Cerebellar nuclear complex (tissue), 1 donor: ENCODE data around the gene MRPL37.

ENCODE experiments used
- DNase-seq, 2 experiments: peaks; one replicate each; lab custom pipeline; 2025; lab: John Stamatoyannopoulos, UW

Gene MRPL37

GRCh38 chr1:54240741-54241335, 40.9 kb downstream of the MRPL37 start:
- DNase-seq = no peak

- no peak for DNase-seq
These were observed 41.4 kb downstream of the MRPL37 start for GRCh38 chr1:54241364-54241763.

DNA sequence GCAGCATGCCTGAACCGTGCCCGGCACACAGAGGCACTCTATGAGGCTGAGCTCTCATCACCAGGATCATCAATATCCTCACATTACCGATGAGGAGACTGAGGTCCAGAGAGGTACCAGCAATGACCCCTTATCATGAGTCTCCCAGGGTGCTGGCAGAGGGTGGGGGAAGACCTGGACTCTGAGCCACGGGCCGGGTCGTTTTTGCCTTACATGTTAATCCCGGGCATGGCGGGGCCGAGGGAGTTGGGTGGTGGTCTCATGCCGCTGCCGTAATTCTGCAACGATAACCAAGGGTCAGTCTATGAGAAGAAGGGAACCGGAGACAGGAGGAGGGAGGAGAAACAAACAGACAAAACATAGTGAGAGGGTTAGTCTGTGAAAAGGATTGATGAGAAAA, 43.1 kb downstream of the MRPL37 start:
- DNase-seq = no peak

GRCh38 chr1:54244655-54245054, 44.7 kb downstream of the MRPL37 start:
- no peak for DNase-seq

GRCh38 chr1:54245501-54245900, 45.5 kb downstream of the MRPL37 start:
- peak in 1 of 2 experiments; percentile 53 for DNase-seq

GRCh38 chr1:54246116-54246721, 46.3 kb downstream of the MRPL37 start:
- DNase-seq = no peak

DNA sequence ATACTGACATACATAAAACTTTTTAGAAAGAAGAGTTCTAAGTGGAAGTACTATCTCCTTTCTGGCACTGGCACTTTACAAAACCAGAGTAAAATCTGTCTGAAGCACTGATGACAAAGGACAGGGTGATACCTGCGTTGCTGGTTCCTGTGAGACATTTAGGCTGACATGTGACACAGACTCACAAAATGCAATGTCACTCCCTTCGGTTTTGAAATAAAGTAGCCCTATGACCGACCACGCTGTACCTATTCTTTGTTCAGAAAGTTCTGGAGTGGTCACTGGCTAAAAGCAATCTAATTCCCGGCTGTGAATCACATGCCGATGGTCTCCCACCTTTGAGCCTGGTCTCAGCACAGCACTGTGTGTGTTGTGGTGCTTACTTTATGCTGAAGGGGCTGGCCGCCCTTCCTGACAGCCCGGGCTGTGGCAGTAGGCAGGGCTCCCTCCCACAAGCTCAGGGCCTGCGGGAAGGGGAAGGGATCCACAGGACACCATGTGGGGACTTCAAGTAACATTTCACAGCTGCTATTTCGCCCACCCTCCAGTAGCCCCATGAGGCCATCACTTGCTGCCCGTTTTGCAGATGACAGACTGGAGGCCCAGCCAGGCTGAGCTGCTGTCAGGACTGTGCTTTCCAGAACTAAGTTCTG, 48.0 kb downstream of the MRPL37 start:
- no peak for DNase-seq

- DNase-seq = no peak
These were observed 49.0 kb downstream of the MRPL37 start for GRCh38 chr1:54248966-54249365.

- no peak for DNase-seq
These were observed 50.0 kb downstream of the MRPL37 start for GRCh38 chr1:54249819-54250435.

DNA sequence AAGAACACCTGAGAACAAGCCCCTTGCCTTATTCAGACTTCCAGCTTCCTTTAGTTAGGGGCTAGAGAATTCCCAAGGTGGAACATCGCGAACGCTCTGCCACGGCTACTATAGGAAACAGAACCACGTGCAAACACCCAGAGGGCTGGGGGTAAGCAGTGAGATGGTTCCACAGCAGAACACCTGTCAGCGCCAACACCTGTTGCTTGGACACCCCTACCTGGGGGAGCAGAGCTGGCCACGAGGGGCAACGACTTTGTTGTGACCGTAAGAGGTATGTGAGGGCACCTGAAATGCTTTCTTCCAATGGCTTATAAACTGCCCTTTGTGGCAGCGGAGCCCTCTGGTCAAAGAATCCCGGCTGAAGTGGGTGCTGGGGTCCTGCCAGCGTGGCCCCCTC, 50.7 kb downstream of the MRPL37 start:
- no peak for DNase-seq

DNA sequence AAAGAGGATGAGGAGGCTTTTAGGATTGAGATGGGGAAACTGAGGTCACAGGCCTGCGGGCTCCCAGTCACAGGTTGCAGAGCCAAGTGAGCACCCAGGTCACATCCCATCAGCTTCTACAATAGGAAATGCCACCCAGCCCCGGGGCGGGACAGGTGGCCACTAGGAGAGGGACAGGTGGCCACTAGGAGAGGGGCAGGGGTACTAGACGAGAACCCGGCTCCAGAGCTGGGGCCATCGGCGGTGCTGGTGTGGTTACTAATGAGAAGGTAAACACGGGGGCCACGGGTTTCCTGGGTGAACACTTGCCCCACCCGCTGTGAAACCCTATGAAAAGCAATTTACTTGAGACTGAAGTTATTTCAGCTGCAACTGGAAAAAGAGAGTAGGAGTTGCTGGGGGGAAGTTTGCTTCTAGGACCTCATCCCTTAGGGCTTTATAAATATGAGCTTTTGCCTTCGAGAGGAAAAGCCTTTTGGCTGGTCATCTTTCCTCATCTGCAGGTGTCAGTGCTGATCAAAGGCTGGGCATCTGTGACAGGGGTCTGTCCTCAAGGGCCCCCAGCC, 52.5 kb downstream of the MRPL37 start:
- DNase-seq = no peak

GRCh38 chr1:54253480-54253879, 53.5 kb downstream of the MRPL37 start:
- DNase-seq = no peak

DNA sequence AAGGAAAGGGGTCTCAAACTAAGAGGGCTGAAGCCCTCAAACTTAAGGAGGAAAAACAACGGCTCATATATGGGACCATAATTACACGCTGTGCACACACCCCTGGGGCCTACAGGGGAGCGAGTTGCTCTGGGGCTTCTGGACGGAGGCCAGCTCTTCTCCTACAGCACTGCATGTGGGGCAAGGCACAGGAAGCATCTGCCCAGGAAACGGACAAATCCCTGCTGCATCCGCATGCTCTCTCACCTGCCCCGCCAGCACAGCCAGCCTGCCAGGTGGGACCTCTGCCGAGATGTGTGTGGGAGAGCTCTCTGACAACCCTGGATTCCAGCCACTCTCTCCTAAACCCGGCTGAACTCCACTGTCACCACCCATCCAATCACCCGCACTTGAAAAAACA, 54.1 kb downstream of the MRPL37 start:
- peak; percentile 11 to 65 for DNase-seq

DNA sequence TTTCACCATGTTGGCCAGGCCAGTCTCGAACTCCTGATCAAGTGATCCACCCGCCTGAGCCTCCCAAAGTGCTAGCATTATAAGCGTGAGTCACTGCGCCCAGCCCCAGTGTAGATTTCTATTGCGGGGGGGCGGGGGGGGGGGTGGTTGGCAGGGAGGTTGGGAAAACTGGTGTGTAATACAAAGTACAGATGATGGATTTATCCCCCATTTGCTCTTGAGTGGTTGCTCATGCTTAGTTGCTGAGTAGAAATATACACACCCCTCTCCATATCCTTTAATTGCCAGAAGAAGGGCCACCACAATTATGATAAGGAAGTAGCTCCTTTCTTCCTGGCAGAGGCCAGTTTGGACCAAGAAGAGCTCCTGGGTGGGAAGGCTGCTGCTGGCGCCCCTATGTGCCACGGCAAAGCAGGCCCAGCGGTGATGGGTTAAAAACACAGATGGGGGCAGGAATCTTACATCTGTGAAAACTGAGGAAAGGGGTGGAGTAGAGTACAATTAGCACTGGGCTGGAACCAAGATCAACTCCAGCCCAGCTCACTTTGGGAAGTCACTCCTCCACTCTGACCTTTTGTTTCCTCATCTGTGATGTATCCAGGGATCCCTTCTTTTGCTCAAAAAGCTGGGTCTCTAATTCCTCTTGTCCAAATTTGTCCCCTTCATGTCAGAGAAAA, 55.2 kb downstream of the MRPL37 start:
- no peak for DNase-seq

DNA sequence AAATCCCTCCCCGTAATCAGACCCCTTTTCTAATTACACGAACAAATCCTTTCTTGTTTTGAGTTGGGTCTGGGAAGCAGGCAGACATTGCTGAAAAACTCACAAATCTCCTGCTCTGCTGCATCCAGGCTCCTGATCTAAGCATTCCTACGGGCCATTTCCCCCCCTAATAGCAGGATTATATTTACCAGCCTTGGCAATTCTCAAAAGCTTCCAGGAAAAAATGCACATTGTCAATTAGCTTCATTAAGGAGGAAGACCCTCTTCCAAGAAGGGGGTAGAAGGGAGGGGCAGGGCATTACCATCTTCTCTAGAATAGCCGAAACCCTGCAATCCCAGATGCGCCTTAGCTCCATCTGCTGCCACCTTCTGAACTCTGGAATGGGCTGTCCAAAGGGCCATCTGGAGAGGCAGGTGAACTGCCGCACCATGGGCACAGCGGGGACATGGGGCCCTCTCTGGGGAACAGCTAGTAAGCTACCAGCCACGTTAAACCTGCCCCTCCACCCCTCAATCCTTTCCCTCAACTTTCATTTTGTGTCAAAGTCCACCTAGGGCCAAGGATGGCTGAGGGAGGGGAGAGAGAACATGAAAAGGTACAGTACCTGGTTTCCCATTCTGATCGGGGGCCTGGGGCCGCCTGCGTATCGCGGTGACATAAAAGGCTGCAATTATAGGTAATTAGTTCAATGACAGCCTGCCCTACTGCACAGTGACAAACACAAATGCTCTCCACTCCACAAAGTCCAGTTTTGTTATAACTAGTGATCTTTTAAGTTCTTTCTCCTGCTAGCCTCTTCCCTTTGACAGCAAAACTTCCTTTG, 56.8 kb downstream of the MRPL37 start:
- DNase-seq = no peak

GRCh38 chr1:54257346-54257620, 57.3 kb downstream of the MRPL37 start:
- no peak for DNase-seq

DNA sequence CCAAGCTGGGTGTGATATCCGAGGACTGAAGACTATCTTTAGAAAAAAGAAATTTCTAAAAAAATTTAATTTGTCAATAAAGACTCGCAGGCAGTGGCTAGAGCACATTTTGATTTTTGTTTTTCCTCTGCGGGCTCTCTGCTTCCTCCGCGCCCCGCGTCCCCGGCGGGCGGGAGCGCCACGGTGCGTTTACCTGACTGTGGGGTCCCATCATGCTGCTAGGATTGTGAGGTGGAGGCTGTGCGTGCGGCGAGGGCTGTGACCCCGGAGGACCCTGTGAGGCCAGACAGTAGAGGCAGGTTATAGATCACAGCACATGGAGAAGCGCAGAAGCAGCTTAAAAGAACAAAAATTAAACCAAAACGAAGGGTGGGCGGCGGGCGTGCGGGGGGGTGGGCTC, 57.9 kb downstream of the MRPL37 start:
- no peak for DNase-seq

DNA sequence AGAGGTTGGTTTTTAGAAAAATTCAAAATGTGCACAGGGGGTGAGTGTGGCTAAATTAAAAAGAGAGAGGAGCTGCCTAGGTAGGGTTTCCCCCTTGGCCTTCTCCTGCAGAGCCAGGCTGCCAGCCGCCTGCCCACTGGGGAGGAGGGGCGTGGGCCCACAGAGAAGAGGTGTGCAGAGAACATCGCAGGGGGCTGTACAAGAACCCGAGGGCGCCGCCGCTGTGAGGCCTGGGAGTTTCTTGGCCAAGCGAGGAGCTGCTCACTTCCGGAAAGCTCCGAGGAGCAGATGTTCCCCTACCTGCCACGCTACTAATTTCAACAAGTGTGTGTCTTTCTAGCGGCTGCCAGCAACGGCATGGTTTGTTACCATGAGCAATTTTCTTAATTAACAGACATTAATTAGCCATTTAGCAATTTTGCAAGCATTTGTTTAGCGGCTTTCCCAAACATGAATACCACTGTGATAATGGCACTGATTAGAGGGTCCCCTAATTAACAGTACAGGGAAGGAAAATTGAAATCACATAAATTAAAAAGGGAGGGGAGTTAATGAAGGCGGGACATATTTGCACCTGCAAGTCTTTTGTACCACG, 59.7 kb downstream of the MRPL37 start:
- DNase-seq = no peak

DNA sequence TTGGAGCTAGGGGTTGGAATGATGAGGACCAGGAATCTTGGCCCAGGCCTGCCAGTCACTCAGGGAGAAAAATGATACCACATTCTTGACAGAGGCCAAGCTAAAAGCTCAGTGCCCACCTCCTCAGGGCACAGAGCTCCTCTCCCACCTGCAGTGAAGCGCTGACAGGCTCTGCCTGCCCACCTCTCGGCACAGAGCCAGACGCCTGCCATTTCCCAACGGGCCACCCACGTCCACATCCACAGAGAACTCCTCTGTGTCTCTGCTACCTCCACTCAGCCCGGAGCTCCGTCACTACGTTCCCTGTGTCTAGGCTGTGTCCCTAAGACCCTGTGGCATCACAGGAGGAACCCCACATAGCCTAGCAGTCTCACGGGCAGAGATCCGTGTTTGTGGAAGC, 60.8 kb downstream of the MRPL37 start:
- no peak for DNase-seq

- no peak for DNase-seq
These were observed 62.3 kb downstream of the MRPL37 start for GRCh38 chr1:54262244-54262643.

DNA sequence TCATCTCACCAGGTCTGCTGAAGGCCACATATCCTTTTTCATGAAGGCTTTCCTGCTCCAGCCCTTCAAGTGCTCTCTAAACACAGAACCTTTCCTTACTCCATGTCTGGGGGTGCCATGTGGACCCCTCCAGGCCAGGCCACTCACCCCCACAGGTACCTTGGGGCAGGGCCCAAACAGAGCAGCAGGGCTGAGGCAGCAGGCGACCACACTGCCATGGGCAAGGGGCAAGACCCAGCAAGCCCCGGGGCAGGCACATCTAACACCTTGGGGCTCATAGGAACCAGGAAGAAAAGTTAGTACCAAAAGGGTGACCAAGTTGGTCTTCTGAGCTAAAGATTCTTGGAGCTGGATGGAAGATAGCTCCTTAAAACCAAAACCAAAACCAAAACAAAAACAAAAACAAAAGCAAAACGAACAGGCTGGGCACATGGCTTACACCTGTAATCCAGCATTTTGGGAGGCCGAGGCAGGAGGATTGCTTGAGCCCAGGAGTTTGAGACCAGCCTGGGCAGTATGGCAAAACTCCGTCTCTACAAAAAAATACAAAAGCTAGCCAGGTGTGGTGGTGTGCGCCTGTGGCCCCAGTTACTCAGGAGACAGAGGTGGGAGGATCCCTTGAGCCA, 63.7 kb downstream of the MRPL37 start:
- no peak for DNase-seq
